Measurements from ENCODE around the gene PPP2R2C.

Gene PPP2R2C

GRCh38 chr4:6273661-6273990, 198.8 kb downstream of the PPP2R2C start:
- in situ Hi-C loops (cut with MboI; ENCODE audit: low sequenced_read_pairs), result no loop called here

- in situ Hi-C loops (cut with MboI; ENCODE audit: low sequenced_read_pairs), result no loop called here
Measured at GRCh38 chr4:6272863-6273660, 199.4 kb downstream of the PPP2R2C start.

DNA sequence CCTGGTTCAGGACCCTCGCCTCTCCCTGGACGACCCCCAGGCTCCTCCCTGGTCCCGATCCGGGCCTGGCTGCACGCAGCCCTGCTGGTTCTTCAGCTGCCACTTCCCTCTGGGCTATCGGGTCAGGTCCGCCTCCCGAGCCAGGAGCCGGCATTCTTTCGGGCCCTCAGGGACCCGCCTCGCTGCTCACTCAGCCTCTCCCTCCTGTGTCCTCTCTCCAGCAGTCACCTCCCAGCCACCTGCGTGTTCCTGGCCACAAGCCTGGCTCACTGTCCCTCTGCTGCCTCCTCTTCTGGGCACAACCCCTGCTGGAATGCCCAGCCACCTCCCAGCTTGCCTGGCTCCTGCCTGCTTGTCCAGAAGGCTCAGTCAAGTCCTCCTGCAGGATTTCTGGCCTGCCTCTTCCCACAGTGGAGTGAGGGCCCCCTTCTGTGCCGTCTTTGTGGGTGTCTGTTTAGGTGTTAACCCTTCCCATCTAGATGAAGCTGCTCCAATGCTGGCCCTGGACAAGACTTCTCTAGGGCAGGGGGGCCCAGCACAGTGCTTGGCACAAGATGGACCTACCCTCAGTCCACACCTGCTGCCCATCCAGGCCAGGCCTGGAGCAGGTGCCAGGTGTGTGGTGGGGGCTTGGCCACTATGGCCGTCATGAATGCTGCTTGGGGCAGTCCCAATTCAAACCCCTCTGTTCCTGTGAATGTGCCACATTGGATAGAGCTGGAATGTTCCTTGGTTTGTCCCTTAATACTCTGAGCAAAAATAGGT, 200.5 kb downstream of the PPP2R2C start:
- in situ Hi-C loops (cut with MboI; ENCODE audit: low sequenced_read_pairs), result no loop called here

- in situ Hi-C loops (cut with MboI; ENCODE audit: low sequenced_read_pairs), result no loop called here
Measured at GRCh38 chr4:6271206-6271605, 201.2 kb downstream of the PPP2R2C start.

GRCh38 chr4:6270636-6271121, 201.7 kb downstream of the PPP2R2C start:
- in situ Hi-C loops (cut with MboI; ENCODE audit: low sequenced_read_pairs), result no loop called here

All from hTERT RPE-1 (cell line).